Hepatocyte (in vitro differentiated cells): ENCODE results near the gene KCNJ4. TPM values are rescaled to one million over a fixed set of nuclear protein-coding genes. Genes with fewer than 3 reads are reported as not detected.

Source experiments
- DNase-seq: peaks from one replicate; pipeline ENCODE4 v3.0.0-alpha.2; 2016; ENCODE audit warnings: low spot score
- H2AFZ ChIP-seq: fragments of 200-600 bp; sonication (generic); 2 replicates; pipeline ENCODE4 v1.6.0; 2016; ENCODE audit warnings: antibody characterized with exemption, mild to moderate bottlenecking
- H3K27ac ChIP-seq: fragments of 200-600 bp; sonication (generic); 2 replicates; pipeline ENCODE4 v1.5.1; 2016; ENCODE audit warnings: mild to moderate bottlenecking
- H3K27me3 ChIP-seq: fragments of 200-600 bp; sonication (generic); 2 replicates; pipeline ENCODE4 v1.6.1; 2016
- H3K36me3 ChIP-seq: fragments of 200-600 bp; sonication (generic); replicated peaks from 2 replicates; pipeline ENCODE4 v1.5.1; 2016; ENCODE audit warnings: low read depth; ENCODE audit not compliant: insufficient read depth
- H3K4me1 ChIP-seq: fragments of 200-600 bp; sonication (generic); 2 replicates; pipeline ENCODE4 v1.5.1; 2016; ENCODE audit warnings: mild to moderate bottlenecking, moderate library complexity; ENCODE audit not compliant: insufficient read depth
- H3K4me2 ChIP-seq: fragments of 200-600 bp; sonication (generic); 2 replicates; pipeline ENCODE4 v1.6.0; 2016
- H3K4me3 ChIP-seq: fragments of 200-600 bp; sonication (generic); 2 replicates; pipeline ENCODE4 v1.5.1; 2016; ENCODE audit warnings: mild to moderate bottlenecking
- H3K79me2 ChIP-seq: fragments of 200-600 bp; sonication (generic); 2 replicates; pipeline ENCODE4 v1.6.0; 2017; ENCODE audit warnings: mild to moderate bottlenecking
- H3K9me2 ChIP-seq: fragments of 200-600 bp; sonication (generic); replicated peaks from 2 replicates; pipeline ENCODE4 v1.6.0; 2017; ENCODE audit warnings: mild to moderate bottlenecking; ENCODE audit not compliant: insufficient read depth
- H3K9me3 ChIP-seq: fragments of 200-600 bp; sonication (generic); 2 replicates; pipeline ENCODE4 v1.5.1; 2016; ENCODE audit warnings: low read depth, mild to moderate bottlenecking
- H4K20me1 ChIP-seq: fragments of 200-600 bp; sonication (generic); 2 replicates; pipeline ENCODE4 v1.6.0; 2016; ENCODE audit warnings: mild to moderate bottlenecking; ENCODE audit not compliant: insufficient read depth, poor library complexity, severe bottlenecking
- CTCF ChIP-seq: fragments of 200-600 bp; sonication (generic); IDR thresholded peaks from 2 replicates; pipeline ENCODE4 v1.5.1; 2016; ENCODE audit warnings: antibody characterized with exemption, mild to moderate bottlenecking; ENCODE audit not compliant: poor library complexity
- EZH2 ChIP-seq: fragments of 200-600 bp; sonication (generic); IDR thresholded peaks from 2 replicates; pipeline ENCODE4 v1.6.1; 2016; ENCODE audit warnings: antibody characterized with exemption, mild to moderate bottlenecking, borderline replicate concordance
- EZH2phosphoT487 ChIP-seq: fragments of 200-600 bp; sonication (generic); IDR thresholded peaks from one replicate; pipeline ENCODE4 v1.6.1; 2018; ENCODE audit warnings: antibody characterized with exemption, mild to moderate bottlenecking, low read depth, moderate library complexity; ENCODE audit not compliant: unreplicated experiment, severe bottlenecking
- whole genome bisulfite sequencing: methylation state at CpG from one replicate; pipeline ENCODE4 v1.1.6; 2016; ENCODE audit warnings: low lambda C conversion rate; ENCODE audit errors: missing lambda C conversion rate; 5-methylcytosine and 5-hydroxymethylcytosine counted together
- polyA plus RNA-seq: library from polyadenylated mRNA; unstranded; fragments of >200 nt; fragmentation: Nextera tagmentation; extraction: Ambion mirVana; gene quantifications from 2 replicates; pipeline ENCODE4 v1.2.1, GENCODE V29; 2016
- total RNA-seq: library from RNA; depleted of rRNA; stranded (reverse); fragments of >200 nt; gene quantifications from 2 replicates; pipeline ENCODE4 v1.2.3, GENCODE V29; 2014

Gene KCNJ4
- total and polyA plus RNA-seq, 2 experiments from 2014 or later, result 0.08 to 0.50 TPM

DNA sequence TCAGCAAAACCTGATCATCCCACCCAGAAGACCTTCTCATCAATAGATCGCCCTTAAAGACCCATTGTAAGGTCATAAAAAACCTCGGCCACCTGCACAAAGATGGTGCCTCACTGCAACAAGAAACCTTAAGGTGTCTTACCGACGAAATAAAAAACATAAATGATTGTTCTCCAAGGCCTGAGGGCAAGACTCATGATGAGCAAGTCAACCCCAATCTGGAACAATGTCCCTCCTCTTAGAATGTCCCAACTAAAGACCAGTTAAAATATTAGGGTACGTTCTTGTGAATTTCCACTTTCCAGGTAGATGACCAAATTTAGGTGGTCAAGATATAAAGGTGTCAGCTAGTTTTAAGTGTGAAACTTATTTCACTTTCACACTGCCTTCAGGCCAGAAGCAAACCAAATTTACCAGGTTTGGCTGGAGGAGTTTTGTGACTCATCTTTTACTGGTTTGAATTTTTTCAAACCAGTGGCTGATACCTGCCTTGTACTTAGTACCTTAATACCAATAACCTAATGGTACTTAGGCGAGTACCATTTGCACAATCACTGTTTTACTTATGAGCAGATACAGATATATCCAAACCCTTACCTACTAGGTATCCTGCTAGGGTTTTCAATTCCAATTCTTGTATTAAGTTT is 27.8 kb upstream of the KCNJ4 start:
- peaks cover 14% of the 10 kb centered on the region for H3K36me3 ChIP-seq

DNA sequence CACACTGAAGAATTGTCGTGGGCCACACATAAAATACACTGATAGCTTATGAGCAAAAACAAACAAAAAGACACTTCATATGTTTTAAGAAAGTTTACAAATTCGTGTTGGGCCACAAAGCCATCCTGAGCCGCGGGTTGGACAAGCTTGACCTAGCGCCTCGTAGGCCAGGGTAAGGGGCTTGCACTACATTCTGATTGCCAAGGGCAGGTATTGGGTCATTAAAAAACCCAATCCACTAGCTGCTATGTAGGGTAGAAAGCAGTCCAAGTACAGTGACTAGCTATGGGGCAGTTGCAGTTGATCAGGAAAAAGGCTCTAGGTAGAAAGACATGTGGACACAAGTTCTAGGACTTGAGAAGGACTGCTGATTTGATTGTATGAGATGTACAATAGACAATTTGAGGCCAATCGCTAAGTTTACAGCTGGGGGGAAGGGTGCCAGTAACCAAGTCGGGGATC is 26.9 kb upstream of the KCNJ4 start:
- Histone ChIP-seq H3K9me3 (no peaks in the 10 kb centered on the region), H3K9me2 (no peaks in the 10 kb centered on the region), H2AFZ (no peak overlapping the region), H3K4me3 (no peak overlapping the region), H3K27ac (peak overlapping the region; percentile 41), H4K20me1 (peaks cover 17% of the 10 kb centered on the region), H3K36me3 (peaks cover 14% of the 10 kb centered on the region), H3K4me2 (no peak overlapping the region), H3K27me3 (no peaks in the 10 kb centered on the region), H3K79me2 (peaks cover 6% of the 10 kb centered on the region), H3K4me1 (peaks cover 4% of the 10 kb centered on the region)
- 92% methylated on average over 8 of the region's 8 CpGs for WGBS
- TF ChIP-seq CTCF, result no peak
- no peak for TF ChIP-seq EZH2phosphoT487
- no peak for TF ChIP-seq EZH2
- no peak for DNase-seq

More for the DNA sequence above, 27.8 kb upstream of the KCNJ4 start:
- Histone ChIP-seq H3K4me1 (peaks cover 1% of the 10 kb centered on the region), H2AFZ (no peak overlapping the region), H3K9me2 (no peaks in the 10 kb centered on the region), H3K4me2 (no peak overlapping the region), H3K27ac (no peak overlapping the region), H3K79me2 (peaks cover 8% of the 10 kb centered on the region), H4K20me1 (peaks cover 26% of the 10 kb centered on the region), H3K4me3 (no peak overlapping the region), H3K27me3 (no peaks in the 10 kb centered on the region), H3K9me3 (no peaks in the 10 kb centered on the region)
- no peak for DNase-seq
- TF ChIP-seq CTCF (no peak), EZH2 (no peak), EZH2phosphoT487 (no peak)
- 98% methylated on average over 6 of the region's 6 CpGs for WGBS

- Histone ChIP-seq H3K4me1 (peaks cover 4% of the 10 kb centered on the region), H3K27ac (peak overlapping the region; percentile 43), H3K9me3 (no peaks in the 10 kb centered on the region), H3K9me2 (no peaks in the 10 kb centered on the region), H3K4me3 (no peak overlapping the region), H3K36me3 (peaks cover 10% of the 10 kb centered on the region), H2AFZ (no peak overlapping the region), H3K27me3 (no peaks in the 10 kb centered on the region), H3K4me2 (no peak overlapping the region), H3K79me2 (peaks cover 3% of the 10 kb centered on the region), H4K20me1 (peaks cover 11% of the 10 kb centered on the region)
- no peak for TF ChIP-seq EZH2
- TF ChIP-seq EZH2phosphoT487, result no peak
- TF ChIP-seq CTCF, result no peak
- no peak for DNase-seq
- 98% methylated on average over 3 of the region's 3 CpGs for WGBS
Observed at GRCh38 chr22:38481162-38481870, 26.3 kb upstream of the KCNJ4 start.
